SHP77 (cell line): ENCODE measurements around the gene RPRD1B.
"Not testable (repeated sequence)": the region's sequence is repeated elsewhere in the genome, so short reads cannot be mapped to it uniquely, and the experiment has no call there.

ENCODE experiments used
- DNase-seq, 2 experiments: peaks; one replicate each; lab custom pipeline; 2025; lab: John Stamatoyannopoulos, UW

RPRD1B gene

GRCh38 chr20:38104285-38104684, 70.7 kb downstream of the RPRD1B start:
- DNase-seq = no peak

- no peak for DNase-seq
Observed at GRCh38 chr20:38106461-38106860, 72.9 kb downstream of the RPRD1B start.

GRCh38 chr20:38107386-38107785, 73.8 kb downstream of the RPRD1B start:
- DNase-seq = not testable (repeated sequence)

GRCh38 chr20:38107916-38108315, 74.4 kb downstream of the RPRD1B start:
- not testable (repeated sequence) for DNase-seq

GRCh38 chr20:38108438-38108985, 75.0 kb downstream of the RPRD1B start:
- DNase-seq = no peak

- DNase-seq = no peak
Observed at GRCh38 chr20:38108986-38109541, 75.5 kb downstream of the RPRD1B start.

GRCh38 chr20:38109591-38110524, 76.3 kb downstream of the RPRD1B start:
- DNase-seq = no peak

GRCh38 chr20:38110525-38111178, 77.1 kb downstream of the RPRD1B start:
- DNase-seq = no peak

- DNase-seq = no peak
Observed at GRCh38 chr20:38111366-38112232, 78.1 kb downstream of the RPRD1B start.

- DNase-seq = peak; percentile 13 to 21
Observed at GRCh38 chr20:38112261-38112929, 78.8 kb downstream of the RPRD1B start.

- DNase-seq = no peak
Observed at GRCh38 chr20:38112930-38113294, 79.4 kb downstream of the RPRD1B start.

GRCh38 chr20:38113401-38114325, 80.1 kb downstream of the RPRD1B start:
- DNase-seq = peak; percentile 30 to 34

GRCh38 chr20:38114353-38114791, 80.8 kb downstream of the RPRD1B start:
- no peak for DNase-seq

GRCh38 chr20:38115205-38115604, 81.7 kb downstream of the RPRD1B start:
- DNase-seq = no peak

GRCh38 chr20:38115896-38116295, 82.3 kb downstream of the RPRD1B start:
- DNase-seq = no peak

- DNase-seq = no peak
Observed at GRCh38 chr20:38116409-38117165, 83.0 kb downstream of the RPRD1B start.

- DNase-seq = no peak
Observed at GRCh38 chr20:38117205-38117604, 83.7 kb downstream of the RPRD1B start.

- DNase-seq = no peak
Observed at GRCh38 chr20:38117635-38118034, 84.1 kb downstream of the RPRD1B start.

GRCh38 chr20:38119446-38119845, 85.9 kb downstream of the RPRD1B start:
- DNase-seq = no peak
